LNCAP (cell line): ENCODE data around the gene IGLON5.

Experiments
- CTCF ChIP-seq: fragments of 450-650 bp; IDR thresholded peaks from 2 replicates; pipeline ENCODE4 v1.5.1; 2017; ENCODE audit warnings: mild to moderate bottlenecking

The IGLON5 gene

GRCh38 chr19:51364200-51365106, 53.0 kb downstream of the IGLON5 start:
- no peak for TF ChIP-seq CTCF

- no peak; the same call in 1 of the 2 replicates for TF ChIP-seq CTCF
Measured at GRCh38 chr19:51365211-51365964, 53.9 kb downstream of the IGLON5 start.

- TF ChIP-seq CTCF: no peak
Measured at GRCh38 chr19:51365965-51366388, 54.5 kb downstream of the IGLON5 start, which contains the start of gene ETFB. TSS of gene ETFB (minus strand) at chr19:51366388. CDS start at chr19:51366326, 62 bp downstream.

GRCh38 chr19:51366389-51367254, 55.2 kb downstream of the IGLON5 start:
- TF ChIP-seq CTCF: no peak

GRCh38 chr19:51367255-51367564, 55.8 kb downstream of the IGLON5 start:
- TF ChIP-seq CTCF: no peak

- TF ChIP-seq CTCF: no peak
Measured at GRCh38 chr19:51367565-51368365, 56.3 kb downstream of the IGLON5 start.
